AG20443 (cell line): ENCODE data around the gene FAM180B.
A peak's percentile ranks its signal among the peaks of the same experiment; 100 is the strongest.
"Not testable (repeated sequence)": the region's sequence is repeated elsewhere in the genome, so short reads cannot be mapped to it uniquely, and the experiment has no call there.

Experiments
- DNase-seq: peaks from one replicate; pipeline ENCODE4 v3.0.0; 2012; ENCODE audit warnings: low spot score, mixed read lengths

The FAM180B gene

DNA sequence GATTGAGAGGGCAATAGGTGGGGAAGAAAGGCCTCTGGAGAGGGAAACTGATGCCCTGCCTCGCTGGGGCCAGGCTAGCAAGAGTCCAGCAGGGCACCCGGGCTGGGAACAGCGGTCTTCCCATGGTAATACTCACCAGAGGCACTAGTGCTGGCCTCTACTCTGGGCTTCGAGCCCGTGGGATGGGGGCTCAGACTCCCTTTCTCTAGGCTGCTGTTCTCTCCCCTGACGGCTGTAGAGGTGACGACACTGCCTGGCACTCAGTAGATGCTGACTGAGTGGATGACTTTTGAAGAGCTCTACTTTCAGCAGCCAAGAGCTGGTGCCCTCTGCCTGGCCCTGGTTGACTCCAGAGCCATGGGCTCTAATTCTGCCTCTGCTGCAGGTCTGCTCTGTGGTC, 8.6 kb downstream of the FAM180B start:
- no peak for DNase-seq

DNA sequence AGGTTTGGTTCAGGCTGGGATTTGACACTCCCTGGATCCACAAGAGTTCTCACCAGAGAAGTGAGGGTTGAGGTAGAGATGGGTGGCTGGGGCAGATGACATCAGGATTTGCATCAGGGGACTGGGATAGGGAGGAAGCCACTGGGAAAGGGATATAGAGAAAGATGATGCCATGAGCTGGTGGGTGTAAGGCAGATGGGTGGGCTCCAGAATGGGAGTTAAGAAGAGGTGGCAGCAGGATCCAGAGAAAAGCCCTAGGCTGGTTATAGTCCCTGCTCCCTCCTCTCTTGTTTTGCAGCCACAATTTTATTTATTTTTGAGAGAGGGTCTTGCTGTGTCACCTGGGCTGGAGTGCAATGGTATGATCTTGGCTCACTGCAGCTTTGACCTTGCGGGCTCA, 9.5 kb downstream of the FAM180B start:
- DNase-seq = no peak

DNA sequence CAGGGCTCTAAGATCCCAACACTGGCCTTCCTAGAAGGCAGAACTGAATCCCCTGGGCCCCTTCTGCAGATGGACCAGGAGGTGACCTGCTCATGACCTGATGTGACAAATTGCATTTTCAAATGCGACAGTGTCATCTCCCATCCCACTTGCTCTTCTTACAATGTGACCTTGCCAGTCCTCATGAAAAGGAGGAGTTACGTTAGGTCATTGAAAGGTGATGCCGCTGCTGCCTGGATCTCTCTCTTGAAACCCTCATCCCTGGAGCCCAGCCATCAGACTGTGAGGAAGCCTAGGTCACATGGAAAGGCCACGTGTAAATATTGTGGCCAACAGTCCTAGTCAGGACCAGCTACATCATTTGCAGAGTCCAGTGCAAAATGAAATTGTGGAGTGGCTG, 13.4 kb downstream of the FAM180B start:
- DNase-seq = no peak

DNA sequence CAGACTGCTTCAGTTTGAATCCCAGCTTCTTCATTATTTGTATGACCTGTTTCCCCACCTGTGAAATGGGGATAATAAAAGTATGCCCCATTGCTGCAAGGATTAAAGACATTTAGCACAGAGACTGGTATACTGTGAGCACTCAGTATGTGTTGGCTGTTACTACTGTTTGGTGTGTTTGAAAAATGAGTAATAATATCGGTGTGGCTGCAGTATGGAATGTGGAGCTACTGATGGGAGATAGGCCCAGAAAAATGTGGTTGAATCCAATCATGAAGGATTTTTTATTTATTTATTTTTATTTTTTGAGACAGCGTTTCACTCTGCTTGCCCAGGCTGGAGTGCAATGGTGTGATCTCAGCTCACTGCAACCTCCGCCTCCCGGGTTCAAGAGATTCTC, 16.8 kb downstream of the FAM180B start:
- peak; percentile 62 for DNase-seq

DNA sequence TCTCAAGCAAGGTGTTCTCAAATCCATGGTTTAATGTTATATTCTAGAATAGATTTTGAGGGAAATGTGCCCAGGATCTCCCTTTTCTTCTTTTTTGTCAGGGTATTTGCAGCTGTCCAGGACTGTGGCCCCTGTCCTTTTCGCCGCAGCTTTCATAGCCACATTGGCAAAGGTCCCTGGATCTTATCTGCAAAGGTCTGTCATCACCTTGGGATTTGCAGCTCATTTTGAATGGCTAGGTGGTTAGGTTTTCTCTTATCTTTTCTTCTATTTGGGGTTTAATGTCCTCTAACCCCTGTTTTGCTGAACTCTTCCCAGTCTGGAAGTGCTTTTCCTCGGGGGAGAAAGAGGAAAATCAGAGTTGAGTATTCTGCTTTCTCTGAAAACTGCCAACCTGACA, 19.4 kb downstream of the FAM180B start:
- no peak for DNase-seq

DNA sequence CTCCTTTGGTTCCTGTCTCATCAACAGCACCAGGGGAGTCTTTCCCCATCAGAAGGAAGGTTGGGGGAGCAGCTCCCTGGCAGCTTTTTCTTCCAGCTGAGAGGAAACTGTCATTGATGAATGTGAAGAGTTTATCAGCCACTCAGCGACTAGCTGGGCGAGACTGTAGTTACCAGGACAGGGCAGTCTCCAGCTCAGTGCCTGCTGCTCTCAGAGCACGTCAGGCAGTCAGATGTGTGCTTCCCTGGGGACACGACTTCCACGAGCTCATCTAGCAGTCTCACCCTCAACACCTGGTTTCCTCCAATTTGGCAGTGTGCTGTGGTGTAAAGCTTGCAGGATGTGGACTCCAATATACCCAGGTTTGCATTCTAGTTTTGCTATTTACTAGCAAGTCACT, 20.3 kb downstream of the FAM180B start:
- no peak for DNase-seq

DNA sequence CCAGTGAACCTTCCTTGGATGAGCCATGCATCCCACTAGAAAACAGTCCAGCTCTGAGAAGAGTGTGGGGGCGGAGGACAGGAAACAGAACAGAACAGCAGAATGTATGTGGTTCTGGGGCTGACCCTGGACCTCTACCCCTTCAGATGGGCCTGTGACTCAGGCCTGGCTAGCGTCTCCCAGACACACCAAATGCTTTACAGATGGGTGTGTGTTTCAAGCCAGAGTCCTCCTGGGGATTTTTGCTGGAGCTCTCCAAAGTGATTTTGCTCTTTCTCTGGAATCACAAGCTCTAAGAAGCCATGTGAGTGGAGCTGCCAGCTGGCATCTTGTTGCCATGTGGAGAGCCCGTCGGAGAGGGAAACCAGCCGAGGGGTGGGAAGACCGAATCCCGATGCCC, 20.9 kb downstream of the FAM180B start:
- peak; percentile 85 for DNase-seq

DNA sequence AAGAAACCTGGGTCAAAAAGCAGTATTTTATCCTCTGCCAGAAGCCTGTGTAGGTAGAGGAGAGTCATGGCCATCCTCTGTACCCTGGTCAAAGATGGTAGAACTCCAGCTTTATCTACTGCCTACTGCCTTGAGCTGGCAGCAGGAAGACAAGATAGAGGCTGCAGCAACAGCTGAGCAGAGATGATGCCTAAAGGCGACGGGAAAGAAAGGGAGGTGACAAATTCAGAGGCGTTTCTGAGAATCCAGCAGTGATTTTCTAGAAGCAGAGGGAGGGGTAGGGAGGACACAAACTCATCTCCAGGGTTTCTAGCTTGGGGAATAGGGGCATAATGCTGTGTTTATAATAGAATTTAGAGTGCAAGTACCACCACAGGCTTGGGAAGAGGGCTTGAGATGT, 23.2 kb downstream of the FAM180B start:
- DNase-seq = no peak

DNA sequence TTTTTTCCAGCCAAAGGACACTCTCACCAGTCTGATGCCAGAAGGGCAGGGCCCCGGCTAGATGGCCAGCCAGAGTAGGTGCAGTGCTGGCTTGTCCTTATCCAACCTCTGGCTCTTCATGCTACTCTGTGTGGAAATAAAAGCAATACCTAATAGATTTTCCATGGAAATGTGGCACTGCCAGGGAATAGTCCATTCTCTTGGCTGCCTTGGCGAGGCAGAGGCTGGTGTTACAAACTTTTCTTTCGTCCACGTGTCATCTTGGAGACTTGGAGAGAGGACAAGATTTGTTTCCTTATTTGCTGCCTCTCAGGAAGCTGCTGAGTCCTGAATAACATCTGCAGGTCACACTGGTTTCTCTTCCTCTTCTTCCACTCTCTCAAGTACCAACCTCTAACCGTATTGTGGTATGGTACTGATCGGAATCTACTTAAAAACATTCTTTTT, 24.9 kb downstream of the FAM180B start:
- no peak for DNase-seq

DNA sequence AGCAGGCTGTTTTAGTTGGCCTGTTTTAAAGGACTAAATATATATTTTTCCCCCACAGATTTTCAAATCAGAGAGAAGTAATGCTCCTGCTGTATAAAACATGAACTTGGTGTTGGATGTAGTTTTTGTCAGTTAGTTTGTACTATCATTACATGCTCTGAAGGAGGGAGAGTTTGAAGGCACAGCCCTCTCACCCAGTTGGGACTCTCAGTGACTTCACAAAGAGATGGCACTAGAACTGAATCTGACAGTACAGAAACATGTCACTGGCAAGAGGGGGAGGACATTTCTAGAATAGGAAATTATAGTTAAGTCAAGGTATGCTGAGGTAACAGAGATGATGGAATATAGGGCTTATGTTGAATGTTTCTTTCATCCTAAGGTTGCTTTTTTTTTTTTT, 28.8 kb downstream of the FAM180B start:
- DNase-seq = no peak

DNA sequence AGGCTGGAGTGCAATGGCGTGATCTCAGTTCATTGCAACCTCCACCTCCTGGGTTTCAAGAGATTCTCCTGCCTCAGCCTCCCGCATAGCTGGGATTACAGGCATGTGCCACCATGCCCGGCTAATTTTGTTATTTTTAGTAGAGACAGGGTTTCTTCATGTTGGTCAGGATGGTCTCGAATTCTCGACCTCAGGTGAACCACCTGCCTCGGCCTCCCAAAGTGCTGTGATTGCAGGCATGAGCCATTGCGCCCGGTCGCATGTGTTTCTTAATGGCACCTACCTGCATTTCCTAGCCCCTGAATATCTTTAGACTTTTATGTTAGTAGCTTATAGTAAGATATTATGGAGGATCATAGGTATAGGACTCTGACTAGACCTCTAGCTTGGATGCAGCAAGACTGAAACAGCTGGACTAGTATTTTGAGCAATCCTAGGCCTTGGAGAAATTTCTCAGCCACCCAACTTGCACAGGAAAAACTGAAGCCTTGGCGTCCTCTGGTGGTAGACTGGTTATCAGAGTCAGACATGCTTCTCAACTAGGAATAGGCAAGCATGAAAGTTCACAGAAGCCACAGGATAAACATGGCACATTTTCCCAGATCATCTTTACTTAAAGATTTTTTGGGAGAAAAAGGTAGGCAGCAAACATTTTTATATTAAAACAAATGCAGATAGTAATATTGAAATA, 30.4 kb downstream of the FAM180B start:
- DNase-seq = peak; percentile 83

DNA sequence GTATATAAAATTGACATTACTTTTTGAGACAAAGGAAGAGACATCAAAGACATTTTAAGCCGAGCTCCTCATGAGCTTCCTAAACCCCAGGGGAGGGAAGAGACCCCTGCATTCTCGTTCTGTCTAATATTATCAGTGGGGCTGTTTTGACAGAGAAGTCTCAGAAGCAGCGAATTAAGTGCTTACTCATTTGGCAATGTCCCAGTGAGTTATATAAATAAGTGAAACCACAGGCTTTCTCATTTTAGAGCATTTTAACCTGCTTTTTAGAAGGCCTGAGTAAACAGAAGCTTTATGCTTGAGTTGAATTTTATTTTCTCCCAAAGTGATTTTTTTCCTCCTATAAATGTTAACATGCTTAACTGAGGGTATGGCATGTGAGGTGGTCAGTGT, 30.9 kb downstream of the FAM180B start:
- DNase-seq = peak; percentile 32

DNA sequence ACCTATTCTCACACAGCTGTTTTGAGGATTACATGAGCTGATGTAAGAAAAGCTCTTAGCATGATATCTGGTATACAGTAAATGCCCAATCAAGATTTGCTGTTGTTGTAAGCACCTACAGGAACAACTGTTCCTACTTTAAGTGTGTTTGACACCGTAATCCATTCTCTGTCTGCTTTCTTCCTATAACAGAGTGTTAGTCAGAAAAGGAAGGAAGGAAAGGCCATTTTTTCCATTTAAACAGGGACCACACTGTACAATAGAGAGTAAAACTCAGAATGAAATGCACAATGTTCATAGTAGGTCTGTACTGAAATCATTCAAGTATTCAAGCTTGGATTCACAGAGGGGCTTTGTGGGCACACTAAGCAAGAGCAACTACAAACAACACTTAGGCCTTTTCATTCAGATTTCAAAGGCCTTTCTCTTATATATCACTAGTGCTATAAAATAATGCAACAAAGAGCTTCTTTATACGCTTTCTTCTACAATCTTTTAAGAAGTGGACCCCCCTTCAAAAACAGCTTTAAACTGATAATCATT, 34.4 kb downstream of the FAM180B start:
- DNase-seq = no peak

DNA sequence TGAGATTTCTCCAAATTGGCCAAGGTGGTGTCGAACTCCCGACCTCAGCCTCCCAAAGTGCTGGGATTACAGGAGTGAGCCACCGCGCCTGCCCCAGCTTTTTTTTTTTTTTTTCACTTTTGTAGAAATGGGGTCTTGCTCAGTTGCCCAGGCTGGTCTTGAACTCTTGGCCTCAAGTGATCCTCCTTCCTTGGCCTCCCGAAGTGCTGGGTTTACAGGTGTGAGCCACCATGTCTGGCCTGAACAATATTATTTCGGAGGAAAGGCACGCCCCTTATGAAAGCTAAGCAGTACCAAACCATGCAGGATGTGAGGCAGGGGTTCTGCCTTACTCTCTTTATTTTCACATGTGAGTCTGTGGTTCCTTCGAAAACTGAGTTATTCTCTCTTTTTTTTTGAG, 39.8 kb downstream of the FAM180B start:
- no peak for DNase-seq

DNA sequence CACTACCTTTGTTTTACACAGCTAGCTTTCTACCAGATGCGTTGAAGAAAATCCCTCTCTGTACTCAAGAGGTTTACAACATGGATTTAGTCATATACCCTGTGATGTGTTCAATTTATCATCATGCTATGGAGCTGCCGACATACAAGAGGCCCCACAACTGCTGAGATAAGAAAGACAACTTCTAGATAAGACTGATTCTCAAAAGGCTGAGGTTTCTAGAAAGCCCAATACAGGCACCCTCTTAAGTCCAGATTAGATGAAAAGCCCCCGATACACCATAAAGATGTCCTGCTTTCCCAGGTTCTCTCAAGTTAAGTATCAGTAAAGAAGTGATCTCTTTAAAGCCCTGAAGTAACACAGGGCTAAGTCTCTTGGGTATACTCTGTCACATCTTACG, 41.5 kb downstream of the FAM180B start:
- DNase-seq = no peak

DNA sequence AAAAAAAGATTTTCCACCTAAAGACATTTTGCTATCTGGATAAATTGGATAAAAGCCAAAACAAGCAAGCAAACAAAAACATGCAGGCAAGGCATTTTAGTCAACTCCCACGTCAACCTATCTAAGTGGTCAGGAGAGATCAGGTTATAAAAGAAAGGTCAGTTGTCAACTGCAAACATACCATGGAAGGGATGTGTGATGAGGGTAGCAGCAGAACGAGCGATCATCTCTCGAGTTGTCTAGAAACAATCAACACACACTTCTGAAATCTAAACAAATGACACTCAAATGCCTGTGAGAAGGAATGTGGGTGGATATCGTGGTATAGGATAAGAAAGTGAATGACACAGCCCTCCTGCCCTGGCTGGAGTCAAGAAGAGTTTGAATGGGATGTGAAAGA, 45.0 kb downstream of the FAM180B start:
- no peak for DNase-seq

DNA sequence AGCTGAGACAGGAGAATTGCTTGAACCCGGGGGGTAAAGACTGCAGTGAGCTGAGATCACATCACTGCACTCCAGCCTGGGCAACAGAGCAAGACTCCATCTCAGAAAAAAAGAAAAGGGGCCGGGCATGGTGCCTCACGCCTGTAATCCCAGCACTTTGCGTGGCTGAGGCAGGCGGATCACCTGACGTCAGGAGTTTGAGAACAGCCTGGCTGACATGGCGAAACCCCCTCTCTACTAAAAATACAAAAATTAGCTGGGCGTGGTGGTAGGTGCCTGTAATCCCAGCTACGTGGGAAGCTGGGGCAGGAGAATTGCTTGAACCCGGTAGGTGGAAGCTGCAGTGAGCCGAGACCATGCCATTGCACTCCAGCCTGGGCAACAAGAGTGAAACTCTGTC, 49.9 kb downstream of the FAM180B start:
- not testable (repeated sequence) for DNase-seq
